ENCODE data around the gene ZRANB3.
"Not testable (repeated sequence)": the region's sequence is repeated elsewhere in the genome, so short reads cannot be mapped to it uniquely, and the experiment has no call there.

The ZRANB3 gene

GRCh38 chr2:135485441-135485840 is 45.6 kb downstream of the ZRANB3 start:
- no peak for DNase-seq (ENCODE audit: low read depth)

DNA sequence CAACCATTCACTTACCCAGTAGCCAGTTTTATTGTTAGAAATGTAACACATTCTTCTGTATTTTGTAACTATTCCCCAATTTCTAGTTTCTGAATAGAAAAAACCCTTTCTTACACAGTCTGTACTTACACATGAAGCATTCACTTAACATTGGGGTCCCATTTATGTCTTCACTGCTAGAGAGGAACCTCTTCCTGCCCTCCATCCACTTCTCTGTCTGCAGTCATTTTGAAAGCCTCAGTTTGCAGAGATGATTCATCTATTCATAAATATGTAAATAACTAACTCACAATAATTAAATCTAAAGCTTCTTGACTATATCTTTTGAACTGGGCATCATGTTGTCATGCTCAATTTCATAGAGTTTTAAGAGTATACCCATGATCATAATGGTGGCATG is 55.9 kb downstream of the ZRANB3 start:
- DNase-seq (ENCODE audit: low read depth), result no peak

GRCh38 chr2:135473567-135473966 is 57.5 kb downstream of the ZRANB3 start:
- DNase-seq (ENCODE audit: low read depth), result no peak

DNA sequence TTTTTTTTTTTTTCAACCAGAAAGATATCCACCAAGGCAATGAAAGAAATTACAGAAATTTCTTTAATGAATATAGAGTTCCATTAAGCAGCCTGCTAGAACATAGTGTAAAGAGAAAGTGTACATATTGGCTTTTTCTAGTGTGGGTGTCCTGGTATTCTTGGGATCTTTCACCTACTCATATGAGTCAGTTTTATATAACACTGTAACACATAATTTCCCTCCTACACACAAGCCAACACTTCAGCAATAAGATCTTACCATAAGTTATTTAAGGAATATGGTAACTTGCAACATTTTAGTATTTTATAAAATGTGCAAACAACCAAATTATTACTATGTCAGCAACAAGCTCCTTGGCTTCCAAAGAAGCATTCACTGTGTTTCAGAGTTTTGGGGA is 59.9 kb downstream of the ZRANB3 start:
- DNase-seq (ENCODE audit: low read depth), result peak; percentile 9

DNA sequence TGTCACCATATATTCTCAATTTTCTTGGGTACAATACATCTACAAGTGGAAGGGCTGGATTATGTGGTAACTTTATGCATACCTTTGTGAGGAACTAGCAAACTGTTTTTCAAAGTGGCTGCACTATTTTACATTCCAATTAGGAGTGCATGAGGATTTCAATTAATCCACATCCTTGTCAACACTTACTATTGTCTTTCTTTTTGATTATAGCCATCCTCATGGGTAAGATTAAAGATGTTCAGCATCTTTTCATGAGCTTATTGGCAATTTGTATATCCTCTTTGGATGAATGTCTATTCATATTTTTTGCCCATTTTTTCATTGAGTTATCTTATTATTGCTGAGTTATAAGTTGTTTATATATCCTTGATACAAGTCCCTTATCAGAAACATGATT is 73.7 kb downstream of the ZRANB3 start:
- DNase-seq (ENCODE audit: low read depth), result no peak

GRCh38 chr2:135456835-135457234 is 74.2 kb downstream of the ZRANB3 start:
- DNase-seq (ENCODE audit: low read depth), result no peak

DNA sequence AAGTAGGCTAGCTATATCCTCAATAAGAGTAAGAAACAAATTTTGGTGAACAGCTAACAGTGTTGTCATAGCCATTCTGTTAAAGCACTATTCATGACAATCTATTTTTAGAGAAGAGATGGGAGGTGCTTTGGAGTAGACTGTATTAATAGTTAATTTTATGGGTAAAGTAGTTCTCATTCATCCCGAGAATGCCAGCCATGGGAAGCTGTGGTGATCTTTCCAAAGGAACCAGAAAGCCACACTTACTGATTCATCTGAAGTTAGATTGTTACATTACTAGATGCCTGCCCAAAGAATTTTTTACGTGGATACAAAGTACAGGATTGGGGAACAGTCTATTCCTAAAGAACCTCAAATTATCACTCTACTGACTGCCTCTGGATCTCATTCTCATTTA is 74.6 kb downstream of the ZRANB3 start:
- no peak for DNase-seq (ENCODE audit: low read depth)

DNA sequence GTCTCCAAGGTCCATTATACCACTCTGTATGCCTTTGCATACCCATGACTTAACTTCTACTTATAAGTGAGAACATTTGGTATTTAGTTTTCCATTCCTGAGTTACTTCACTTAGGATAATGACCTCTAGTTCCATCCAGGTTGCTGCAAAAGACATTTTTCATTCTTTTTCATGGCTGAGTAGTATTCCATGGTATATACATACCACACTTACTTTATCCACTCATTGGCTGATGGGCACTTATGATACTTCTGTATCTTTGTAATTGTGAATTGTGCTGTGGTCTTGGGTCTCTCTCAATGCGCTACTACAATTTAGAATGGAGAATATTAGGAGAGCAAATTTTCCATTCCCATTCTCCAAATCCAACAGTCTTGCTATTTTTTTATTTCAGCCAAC is 76.4 kb downstream of the ZRANB3 start:
- no peak for DNase-seq (ENCODE audit: low read depth)

DNA sequence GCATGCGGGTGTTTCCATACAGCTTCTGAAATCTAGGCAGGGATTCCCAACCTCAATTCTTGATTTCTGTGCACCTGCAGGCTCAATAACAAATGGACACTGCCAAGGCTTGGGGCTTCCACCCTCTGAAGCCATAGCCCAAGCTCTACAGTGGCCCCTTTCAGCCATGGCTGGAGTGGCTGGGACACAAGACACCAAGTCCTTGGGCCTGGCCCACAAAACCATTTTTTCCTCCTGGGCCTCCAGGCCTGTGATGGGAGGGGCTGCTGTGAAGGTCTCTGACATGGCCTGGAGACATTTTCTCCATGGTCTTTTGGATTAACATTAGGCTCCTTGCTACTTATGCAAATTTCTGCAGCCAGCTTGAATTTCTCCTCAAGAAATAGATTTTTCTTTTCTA is 78.0 kb downstream of the ZRANB3 start:
- DNase-seq (ENCODE audit: low read depth), result not testable (repeated sequence)

DNA sequence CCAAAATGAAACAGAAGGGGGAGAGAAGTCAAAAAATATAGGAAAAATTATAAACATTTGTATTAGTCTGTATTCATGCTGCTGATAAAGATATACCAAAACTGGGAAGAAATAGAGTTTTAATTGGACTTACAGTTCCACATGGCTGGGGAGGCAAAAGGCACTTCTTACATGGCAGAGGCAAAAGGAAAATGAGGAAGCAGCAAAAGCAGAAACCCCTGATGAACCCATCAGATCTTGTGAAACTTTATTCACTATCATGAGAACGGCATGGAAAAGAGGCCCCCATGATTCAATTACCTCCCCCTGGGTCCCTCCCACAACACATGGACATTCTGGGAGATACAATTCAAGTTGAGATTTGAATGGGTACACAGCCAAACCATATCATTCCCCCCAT is 79.1 kb downstream of the ZRANB3 start:
- DNase-seq (ENCODE audit: low read depth), result no peak

DNA sequence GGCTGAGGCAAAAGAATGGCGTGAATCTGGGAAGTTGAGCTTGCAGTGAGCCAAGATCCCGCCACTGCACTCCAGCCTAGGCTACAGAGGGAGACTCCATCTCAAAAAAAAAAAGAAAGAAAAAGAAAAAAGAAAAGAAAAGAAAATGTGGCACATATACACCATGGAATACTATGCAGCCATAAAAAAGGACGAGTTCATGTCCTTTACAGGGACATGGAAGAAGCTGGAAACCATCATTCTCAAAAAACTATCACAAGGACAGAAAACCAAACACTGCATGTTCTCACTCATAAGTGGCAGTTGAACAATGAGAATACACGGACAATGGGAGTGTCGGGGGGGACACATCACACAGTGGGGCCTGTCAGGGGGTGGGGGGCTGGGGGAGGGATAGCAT is 88.0 kb downstream of the ZRANB3 start:
- DNase-seq (ENCODE audit: low read depth), result not testable (repeated sequence)

DNA sequence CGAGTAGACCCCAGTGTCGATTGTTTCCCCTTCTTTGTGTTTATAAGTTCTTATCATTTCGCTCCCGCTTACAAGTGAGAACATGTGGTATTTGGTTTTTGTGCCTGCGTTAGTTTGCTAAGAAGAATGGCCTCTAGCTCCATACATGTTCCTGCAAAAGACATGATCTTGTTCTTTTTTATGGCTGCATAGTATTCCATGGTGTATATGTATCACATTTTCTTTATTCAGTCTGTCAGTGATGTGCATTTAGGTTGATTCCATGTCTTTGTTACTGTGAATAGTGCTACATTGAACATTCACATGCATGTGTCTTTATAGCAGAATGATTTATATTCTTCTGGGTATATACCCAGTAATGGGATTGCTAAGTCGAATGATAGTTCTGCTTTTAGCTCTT is 95.9 kb downstream of the ZRANB3 start:
- not testable (repeated sequence) for DNase-seq (ENCODE audit: low read depth)

DNA sequence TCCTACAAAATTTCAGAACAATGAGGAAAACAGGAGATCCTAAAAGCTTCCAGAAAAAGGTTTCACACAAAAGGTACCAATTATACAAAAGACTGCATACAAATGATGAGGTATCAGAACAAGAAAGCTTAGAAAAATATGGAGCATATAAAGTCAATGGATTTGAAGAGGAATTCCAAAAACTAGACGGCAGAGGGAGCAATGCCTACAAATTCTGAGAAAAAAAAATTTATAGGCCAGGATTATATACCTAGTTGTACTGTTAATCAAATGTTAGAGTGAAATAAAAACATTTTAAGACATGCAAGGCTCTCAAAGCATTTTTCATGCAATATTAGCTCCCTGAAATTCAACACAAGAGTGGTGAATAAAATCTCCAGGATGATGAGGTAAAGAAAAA is 106.2 kb downstream of the ZRANB3 start:
- DNase-seq (ENCODE audit: low read depth), result no peak

DNA sequence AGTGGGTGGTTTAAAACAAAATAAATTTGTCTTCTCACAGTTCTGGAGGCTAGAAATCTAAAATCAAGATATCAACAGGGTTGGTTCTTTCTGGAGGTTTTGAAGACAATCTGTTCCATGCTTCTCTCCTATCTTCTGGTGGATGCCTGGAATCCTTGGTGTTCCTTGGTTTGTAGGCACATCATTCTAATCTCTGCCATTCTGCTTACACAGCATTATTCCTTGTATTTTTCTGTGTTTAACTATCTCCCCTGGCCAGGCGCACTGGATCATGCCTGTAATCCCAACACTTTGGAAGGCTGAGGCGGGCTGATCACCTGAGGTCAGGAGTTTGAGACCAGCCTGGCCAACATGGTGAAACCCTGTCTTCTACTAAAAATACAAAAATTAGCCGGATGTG is 108.1 kb downstream of the ZRANB3 start:
- no peak for DNase-seq (ENCODE audit: low read depth)

DNA sequence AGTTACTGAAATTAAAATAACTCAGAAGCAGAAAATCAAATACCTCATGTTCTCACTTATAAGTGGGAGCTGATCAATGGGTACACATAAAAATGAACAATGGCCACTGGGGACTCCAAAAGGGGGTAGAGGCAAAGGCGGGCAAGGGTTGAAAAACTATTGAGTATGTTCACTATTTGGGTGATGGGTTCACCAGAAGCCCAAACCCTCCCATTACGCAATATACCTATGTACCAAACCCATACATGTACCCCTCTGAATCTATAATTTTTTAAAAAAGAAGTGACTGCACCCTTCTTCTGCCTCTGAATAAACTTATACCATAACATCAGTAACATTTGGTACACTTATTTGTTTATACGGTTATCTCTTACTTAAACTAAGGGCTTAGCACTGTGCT is 119.4 kb downstream of the ZRANB3 start:
- DNase-seq (ENCODE audit: low read depth), result no peak

DNA sequence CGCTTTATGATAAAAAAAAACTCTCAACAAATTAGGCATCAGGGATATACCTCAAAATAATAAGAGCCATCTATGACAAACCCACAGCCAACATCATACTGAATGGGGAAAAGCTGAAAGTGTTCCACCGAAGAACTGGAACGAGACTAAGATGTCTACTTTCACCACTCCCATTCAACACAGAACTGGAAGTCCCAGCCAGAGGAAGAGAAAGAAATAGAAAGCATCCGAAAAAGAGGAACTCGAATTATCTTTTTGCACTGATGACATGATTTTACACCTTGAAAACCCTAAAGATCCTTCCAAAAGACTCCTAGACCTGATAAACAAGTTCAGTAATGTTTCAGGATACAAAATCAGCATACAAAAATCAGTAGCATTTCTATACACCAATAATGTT is 121.6 kb downstream of the ZRANB3 start:
- DNase-seq (ENCODE audit: low read depth), result no peak

- DNase-seq (ENCODE audit: low read depth), result not testable (repeated sequence)
Measured at GRCh38 chr2:135396259-135396658, 134.8 kb downstream of the ZRANB3 start.

DNA sequence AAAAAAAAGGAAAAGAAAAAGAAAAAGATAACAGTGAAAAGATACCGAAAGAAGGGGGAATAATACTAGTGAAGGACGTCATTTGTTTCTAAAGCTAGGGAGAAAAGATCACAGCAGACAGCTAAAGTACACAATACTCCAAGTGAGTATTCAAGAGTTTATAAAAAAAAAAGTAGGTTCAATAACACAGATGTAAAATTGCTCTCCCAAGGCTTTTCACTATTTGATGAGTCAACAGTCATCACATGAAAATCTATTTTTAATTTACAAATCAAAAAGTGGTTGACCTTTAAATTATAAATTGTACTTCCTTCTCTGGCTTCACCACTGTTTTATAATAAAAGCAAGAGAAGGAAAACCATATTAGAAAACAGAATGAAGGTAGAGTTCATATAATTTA is 144.0 kb downstream of the ZRANB3 start:
- no peak for DNase-seq (ENCODE audit: low read depth)

DNA sequence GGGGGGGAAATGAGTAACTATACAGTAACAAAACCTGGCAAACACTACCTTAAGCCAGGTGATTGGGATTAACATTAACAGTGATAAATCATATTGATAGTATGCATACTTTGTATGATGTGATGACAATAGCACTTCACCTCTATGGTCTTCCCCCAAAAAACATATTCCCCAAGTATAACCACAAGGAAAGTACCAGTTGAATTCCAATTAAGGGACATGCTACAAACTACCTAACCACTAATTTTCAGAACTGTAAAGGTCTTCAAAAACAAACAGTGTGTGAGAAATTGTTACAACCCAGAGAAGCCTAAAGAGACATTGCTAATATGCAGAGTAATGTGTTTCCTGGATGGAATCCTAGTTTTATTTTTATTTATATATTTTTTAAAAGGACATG is 152.4 kb downstream of the ZRANB3 start:
- no peak for DNase-seq (ENCODE audit: low read depth)

DNA sequence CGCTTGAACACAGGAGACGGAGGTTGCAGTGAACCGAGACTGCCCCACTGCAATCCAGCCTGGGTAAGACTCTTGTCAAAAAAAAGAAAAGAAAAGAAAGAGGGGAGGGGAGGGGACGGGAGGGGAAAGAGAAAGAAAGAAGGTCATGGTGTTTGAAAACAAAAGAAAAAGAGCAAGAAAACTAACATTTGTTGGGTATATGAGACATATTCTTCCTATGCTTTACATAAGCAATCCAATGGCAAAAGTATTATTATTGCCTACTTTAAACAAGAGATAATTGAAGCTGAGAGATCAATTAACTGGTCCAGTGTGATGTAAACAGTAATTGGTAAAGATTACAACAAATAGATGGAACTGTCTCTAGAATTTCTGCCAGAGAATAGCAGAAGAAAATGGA is 157.3 kb downstream of the ZRANB3 start:
- DNase-seq (ENCODE audit: low read depth), result no peak

DNA sequence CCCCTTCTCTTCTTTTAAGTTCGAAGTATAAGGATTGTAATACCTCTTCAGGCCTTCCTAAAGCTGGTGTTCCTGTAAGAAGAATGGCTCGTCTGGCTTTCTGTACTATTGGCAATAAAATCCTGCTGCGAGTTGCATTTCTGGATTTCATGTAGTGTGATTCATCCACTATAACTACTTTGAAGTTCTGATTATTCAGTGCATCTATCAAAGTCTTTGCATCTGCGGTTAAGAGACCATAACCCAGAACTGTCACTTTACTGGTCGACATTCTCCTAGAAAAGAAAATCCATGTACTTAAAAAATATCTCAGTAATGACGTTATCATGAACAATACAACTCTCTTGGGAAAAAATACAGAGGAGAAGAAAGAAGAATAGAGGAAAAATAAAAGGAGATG is 181.1 kb downstream of the ZRANB3 start:
- DNase-seq (ENCODE audit: low read depth), result no peak

- DNase-seq (ENCODE audit: low read depth), result not testable (repeated sequence)
Measured at GRCh38 chr2:135348096-135348704, 182.8 kb downstream of the ZRANB3 start.

GRCh38 chr2:135337071-135337470 is 193.9 kb downstream of the ZRANB3 start:
- no peak for DNase-seq (ENCODE audit: low read depth)

GRCh38 chr2:135335256-135335655 is 195.8 kb downstream of the ZRANB3 start:
- DNase-seq (ENCODE audit: low read depth), result no peak

- no peak for DNase-seq (ENCODE audit: low read depth)
Measured at GRCh38 chr2:135327146-135327545, 203.9 kb downstream of the ZRANB3 start.

Measured in non-pigmented ciliary epithelial cell (primary cell).